BLaER1 treated with 17β-estradiol and CSF1 and Interleukin-3, amounts not matched to agents 10 nM and 100 nM (cell line): ENCODE results near the gene BRMS1.
A peak's percentile ranks its signal among the peaks of the same experiment; 100 is the strongest.

ENCODE experiments used
- H3K27ac ChIP-seq, 11 experiments: shearing (Covaris generic); formaldehyde crosslinking; 2 replicates each; pipeline ENCODE4 v1.8.1; 2022
- H3K27me3 ChIP-seq, 11 experiments: shearing (Covaris generic); formaldehyde crosslinking; 2 replicates each; pipeline ENCODE4 v1.8.1; 2022
- H3K36me3 ChIP-seq, 11 experiments: shearing (Covaris generic); formaldehyde crosslinking; 2 replicates each; pipeline ENCODE4 v1.8.1; 2022
- H3K4me1 ChIP-seq, 10 experiments: shearing (Covaris generic); formaldehyde crosslinking; 2 replicates each; pipeline ENCODE4 v1.8.1; 2022
- H3K4me2 ChIP-seq, 11 experiments: shearing (Covaris generic); formaldehyde crosslinking; 2 replicates each; pipeline ENCODE4 v1.8.1; 2022
- H3K4me3 ChIP-seq, 10 experiments: shearing (Covaris generic); formaldehyde crosslinking; 2 replicates each; pipeline ENCODE4 v1.8.1; 2022
- H3K9ac ChIP-seq, 11 experiments: shearing (Covaris generic); formaldehyde crosslinking; 2 replicates each; pipeline ENCODE4 v1.8.1; 2022
- H3K9me3 ChIP-seq, 11 experiments: shearing (Covaris generic); formaldehyde crosslinking; replicated peaks in 1 of 11; 2 replicates each; pipeline ENCODE4 v1.8.1; 2022
- H4K20me1 ChIP-seq, 11 experiments: shearing (Covaris generic); formaldehyde crosslinking; 2 replicates each; pipeline ENCODE4 v1.8.1; 2022
- Cebpa-rat ChIP-seq, 11 experiments: shearing (Covaris generic); IDR thresholded peaks; 2 replicates each; pipeline ENCODE4 v1.8.1; 2022

Gene BRMS1

GRCh38 chr11:66365711-66366619, 21.1 kb upstream of the BRMS1 start:
- Histone ChIP-seq H3K27ac (no peak overlapping the region; a peak in 1 of 22 replicates), H3K4me1 (peaks cover 5 to 32% (median 25%) of the 10 kb centered on the region in 10 experiments; a peak in 18 of 20 replicates), H4K20me1 (peaks cover 0 to 83% (median 44%) of the 10 kb centered on the region in 11 experiments; a peak in 15 of 22 replicates), H3K4me2 (no peak overlapping the region), H3K27me3 (no peaks in the 10 kb centered on the region), H3K36me3 (peaks cover 0 to 80% (median 60%) of the 10 kb centered on the region in 11 experiments; a peak in 19 of 22 replicates), H3K9ac (no peak overlapping the region), H3K9me3 (no peaks in the 10 kb centered on the region), H3K4me3 (no peak overlapping the region)
- TF ChIP-seq Cebpa-rat (IDR thresholded peaks at IDR 0.05), result no peak

DNA sequence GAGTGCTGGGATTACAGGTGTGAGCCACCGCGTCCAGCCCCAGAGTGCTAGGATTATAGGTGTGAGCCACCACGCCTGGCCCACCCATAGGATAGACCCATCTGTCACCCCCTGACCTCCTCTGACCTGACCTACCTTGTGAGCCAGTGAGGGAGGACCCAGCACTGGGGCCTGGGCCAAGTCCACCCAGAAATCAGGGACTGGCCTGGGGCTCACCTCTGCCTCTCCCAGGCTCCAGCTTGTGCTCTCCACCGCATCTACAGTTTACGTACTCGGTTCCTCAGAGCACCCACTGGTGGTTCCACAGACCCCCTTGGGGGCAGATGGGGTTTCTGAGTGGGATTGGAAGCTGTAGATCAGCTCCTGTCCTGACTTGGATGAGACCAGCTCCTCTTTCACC, 20.3 kb upstream of the BRMS1 start:
- Histone ChIP-seq H3K4me3 (no peak overlapping the region), H3K36me3 (peaks cover 0 to 87% (median 60%) of the 10 kb centered on the region in 11 experiments; a peak in 19 of 22 replicates)
- TF ChIP-seq Cebpa-rat (IDR thresholded peaks at IDR 0.05), result no peak

GRCh38 chr11:66363805-66364535, 19.1 kb upstream of the BRMS1 start:
- no peak overlapping the region for H3K27ac ChIP-seq
- H3K4me1 ChIP-seq, result peaks cover 0 to 13% (median 7%) of the 10 kb centered on the region in 10 experiments; a peak in 8 of 20 replicates
- peaks cover 0 to 88% (median 59%) of the 10 kb centered on the region in 11 experiments; a peak in 19 of 22 replicates for H3K36me3 ChIP-seq

More for the DNA sequence above, 20.3 kb upstream of the BRMS1 start:
- Histone ChIP-seq H3K9ac (no peak overlapping the region), H3K4me1 (peaks cover 1 to 24% (median 17%) of the 10 kb centered on the region in 10 experiments; a peak in 18 of 20 replicates), H3K9me3 (no peaks in the 10 kb centered on the region), H3K4me2 (no peak overlapping the region), H4K20me1 (peaks cover 0 to 83% (median 42%) of the 10 kb centered on the region in 11 experiments; a peak in 15 of 22 replicates), H3K27me3 (no peaks in the 10 kb centered on the region), H3K27ac (no peak overlapping the region)

DNA sequence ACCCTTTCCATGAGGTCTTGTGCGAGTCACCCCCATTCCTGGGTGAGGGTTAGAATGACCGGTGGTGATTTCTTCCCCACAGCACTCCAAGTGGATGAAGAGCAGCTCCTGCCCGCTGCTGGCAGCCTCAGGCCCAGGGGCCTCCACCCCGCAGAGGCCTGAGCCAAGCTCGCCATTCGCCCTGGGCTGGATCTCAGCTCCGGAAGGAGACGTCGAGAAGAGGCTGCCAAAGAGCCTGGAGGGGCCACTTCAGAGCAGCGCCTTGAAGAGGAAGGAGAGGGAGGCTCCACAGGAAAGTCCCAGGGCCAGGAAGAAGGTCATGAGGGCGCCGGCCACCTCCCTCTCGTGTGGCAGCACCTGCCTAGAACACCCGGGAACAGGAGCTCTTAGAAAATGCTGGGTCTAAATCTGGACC, 18.3 kb upstream of the BRMS1 start:
- TF ChIP-seq Cebpa-rat (IDR thresholded peaks at IDR 0.05), result no peak
- no peak overlapping the region for H3K27ac ChIP-seq

More at GRCh38 chr11:66363805-66364535, 19.1 kb upstream of the BRMS1 start:
- Histone ChIP-seq H3K4me2 (no peak overlapping the region), H3K9me3 (no peaks in the 10 kb centered on the region), H3K4me3 (no peak overlapping the region), H3K27me3 (no peaks in the 10 kb centered on the region), H4K20me1 (peaks cover 0 to 72% (median 30%) of the 10 kb centered on the region in 11 experiments; a peak in 13 of 22 replicates), H3K9ac (peak overlapping the region in 1 of 11 experiments; percentile 4; a peak in 1 of 22 replicates)
- no peak for TF ChIP-seq Cebpa-rat (IDR thresholded peaks at IDR 0.05)

GRCh38 chr11:66362481-66363147, 17.7 kb upstream of the BRMS1 start:
- Histone ChIP-seq H3K36me3 (peaks cover 0 to 75% (median 45%) of the 10 kb centered on the region in 11 experiments; a peak in 19 of 22 replicates), H3K4me2 (no peak overlapping the region), H3K27ac (no peak overlapping the region), H3K9ac (peak overlapping the region in 1 of 11 experiments; percentile 22; a peak in 1 of 22 replicates), H3K9me3 (no peaks in the 10 kb centered on the region), H3K4me3 (no peak overlapping the region), H4K20me1 (peaks cover 0 to 58% (median 20%) of the 10 kb centered on the region in 11 experiments; a peak in 12 of 22 replicates), H3K27me3 (no peaks in the 10 kb centered on the region), H3K4me1 (peaks cover 0 to 5% (median 0%) of the 10 kb centered on the region in 10 experiments; a peak in 2 of 20 replicates)
- no peak for TF ChIP-seq Cebpa-rat (IDR thresholded peaks at IDR 0.05)

More for the DNA sequence above, 18.3 kb upstream of the BRMS1 start:
- H3K36me3 ChIP-seq, result peaks cover 0 to 80% (median 51%) of the 10 kb centered on the region in 11 experiments; a peak in 19 of 22 replicates
- H3K9me3 ChIP-seq, result no peaks in the 10 kb centered on the region
- H3K27me3 ChIP-seq, result no peaks in the 10 kb centered on the region
- peak overlapping the region in 1 of 11 experiments; percentile 4; a peak in 1 of 22 replicates for H3K9ac ChIP-seq
- peaks cover 0 to 6% (median 1%) of the 10 kb centered on the region in 10 experiments; a peak in 3 of 20 replicates for H3K4me1 ChIP-seq
- peaks cover 0 to 64% (median 24%) of the 10 kb centered on the region in 11 experiments; a peak in 13 of 22 replicates for H4K20me1 ChIP-seq
- H3K4me3 ChIP-seq, result no peak overlapping the region
- no peak overlapping the region for H3K4me2 ChIP-seq

DNA sequence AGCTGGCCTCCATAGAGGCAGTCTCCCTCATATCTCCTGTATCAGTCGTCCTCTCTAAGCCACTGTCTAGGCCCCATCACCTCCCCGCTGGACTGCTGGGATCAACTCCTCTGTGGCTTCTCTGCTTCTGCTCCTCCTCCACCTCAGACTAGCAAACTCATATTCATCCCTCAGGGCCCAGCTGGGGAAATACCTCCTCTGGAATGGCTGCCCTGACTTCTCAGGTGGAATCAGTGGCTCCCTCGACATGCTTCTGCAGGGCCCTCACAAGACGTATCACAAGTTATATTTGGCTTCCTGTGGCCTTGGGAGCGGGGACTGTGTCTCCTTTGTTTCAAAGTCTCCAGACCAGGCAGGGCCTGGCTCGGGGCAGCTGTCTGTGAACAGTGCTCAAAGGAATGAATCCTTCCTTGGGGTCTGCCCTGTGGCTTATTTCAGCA, 16.6 kb upstream of the BRMS1 start:
- H4K20me1 ChIP-seq, result peaks cover 0 to 51% (median 12%) of the 10 kb centered on the region in 11 experiments; a peak in 10 of 22 replicates
- H3K36me3 ChIP-seq, result peaks cover 0 to 66% (median 37%) of the 10 kb centered on the region in 11 experiments; a peak in 17 of 22 replicates
- no peak overlapping the region for H3K4me3 ChIP-seq
- H3K27me3 ChIP-seq, result no peaks in the 10 kb centered on the region
- no peak overlapping the region for H3K4me2 ChIP-seq
- H3K27ac ChIP-seq, result peak overlapping the region in 1 of 11 experiments; percentile 22; a peak in 1 of 22 replicates
- TF ChIP-seq Cebpa-rat (IDR thresholded peaks at IDR 0.05), result no peak
- H3K9me3 ChIP-seq, result no peaks in the 10 kb centered on the region
- peaks cover 0 to 5% (median 0%) of the 10 kb centered on the region in 10 experiments; a peak in 2 of 20 replicates for H3K4me1 ChIP-seq
- peak overlapping the region in 2 of 11 experiments; percentile 14 to 22; a peak in 2 of 22 replicates for H3K9ac ChIP-seq

GRCh38 chr11:66360406-66361073, 15.6 kb upstream of the BRMS1 start:
- H4K20me1 ChIP-seq, result peaks cover 0 to 41% (median 7%) of the 10 kb centered on the region in 11 experiments; a peak in 9 of 22 replicates
- H3K9me3 ChIP-seq, result no peaks in the 10 kb centered on the region
- peaks cover 0 to 58% (median 32%) of the 10 kb centered on the region in 11 experiments; a peak in 17 of 22 replicates for H3K36me3 ChIP-seq
- no peaks in the 10 kb centered on the region for H3K4me1 ChIP-seq
- no peak overlapping the region for H3K9ac ChIP-seq
- H3K27ac ChIP-seq, result no peak overlapping the region
- no peak overlapping the region for H3K4me3 ChIP-seq
- TF ChIP-seq Cebpa-rat (IDR thresholded peaks at IDR 0.05), result no peak
- H3K27me3 ChIP-seq, result no peaks in the 10 kb centered on the region
- no peak overlapping the region for H3K4me2 ChIP-seq
